ENCODE data around the gene MRPL52.
A peak's percentile ranks its signal among the peaks of the same experiment; 100 is the strongest.
"Not testable (repeated sequence)": the region's sequence is repeated elsewhere in the genome, so short reads cannot be mapped to it uniquely, and the experiment has no call there.

The MRPL52 gene

GRCh38 chr14:22841311-22841710 lies 11.6 kb downstream of the MRPL52 start:
- DNase-seq: no peak

- no peak for DNase-seq
These were observed 12.1 kb downstream of the MRPL52 start for GRCh38 chr14:22841769-22842168.

- DNase-seq: no peak
These were observed 12.8 kb downstream of the MRPL52 start for GRCh38 chr14:22842211-22843122.

- DNase-seq: no peak
These were observed 13.6 kb downstream of the MRPL52 start for GRCh38 chr14:22843123-22843925.

GRCh38 chr14:22844221-22845102 lies 14.8 kb downstream of the MRPL52 start:
- no peak for DNase-seq

GRCh38 chr14:22845103-22845394 lies 15.4 kb downstream of the MRPL52 start:
- no peak for DNase-seq

GRCh38 chr14:22845821-22846625 lies 16.3 kb downstream of the MRPL52 start:
- no peak for DNase-seq

- no peak for DNase-seq
These were observed 17.2 kb downstream of the MRPL52 start for GRCh38 chr14:22846811-22847307.

- peak in 1 of 2 donors; percentile 24 for DNase-seq
These were observed 18.1 kb downstream of the MRPL52 start for GRCh38 chr14:22847661-22848341.

- no peak for DNase-seq
These were observed 18.9 kb downstream of the MRPL52 start for GRCh38 chr14:22848351-22849164.

GRCh38 chr14:22849212-22849819 lies 19.6 kb downstream of the MRPL52 start:
- DNase-seq: no peak

GRCh38 chr14:22850944-22851764 lies 21.5 kb downstream of the MRPL52 start:
- peak in 1 of 2 donors; percentile 39 for DNase-seq

- DNase-seq: not testable (repeated sequence)
These were observed 22.5 kb downstream of the MRPL52 start for GRCh38 chr14:22852178-22852577.

GRCh38 chr14:22852599-22852939 lies 22.9 kb downstream of the MRPL52 start:
- no peak for DNase-seq

- peak; percentile 86 to 89 for DNase-seq
These were observed 23.5 kb downstream of the MRPL52 start for GRCh38 chr14:22852940-22853767.

GRCh38 chr14:22854296-22854695 lies 24.6 kb downstream of the MRPL52 start:
- not testable (repeated sequence) for DNase-seq

GRCh38 chr14:22854963-22855724 lies 25.5 kb downstream of the MRPL52 start:
- DNase-seq: no peak

Data from CD4-positive, alpha-beta T cell treated with Interleukin-1 beta for 1 hour (primary cell).